Esophagus muscularis mucosa (tissue), 4 donors: ENCODE results near the gene BAK1.

Experiments
- CTCF ChIP-seq, 3 experiments: fragments of 200-600 bp in 2 of 3; fragments of 450-650 bp in 1 of 3; sonication (generic) in 2 of 3; IDR thresholded peaks; one replicate each; pipeline ENCODE4 v1.5.1; 2017 to 2019; ENCODE audit warnings: antibody characterized with exemption in 3 of 3, mild to moderate bottlenecking in 2 of 3, moderate library complexity in 1 of 3
- EP300 ChIP-seq: sonication (generic); formaldehyde crosslinking; IDR thresholded peaks from one replicate; pipeline ENCODE4 v1.6.1; 2017; ENCODE audit warnings: antibody characterized with exemption
- POLR2A ChIP-seq: fragments of 450-650 bp; IDR thresholded peaks from one replicate; pipeline ENCODE4 v1.6.1; 2017; ENCODE audit warnings: antibody characterized with exemption, moderate library complexity, mild to moderate bottlenecking, low read depth
- POLR2AphosphoS5 ChIP-seq, 2 donors: sonication (generic); formaldehyde crosslinking; IDR thresholded peaks; one replicate each; pipeline ENCODE4 v1.6.1; 2017; ENCODE audit warnings: antibody characterized with exemption in 2 of 2

GRCh38 chr6:33606642-33607041 lies 26.6 kb upstream of the BAK1 start:
- TF ChIP-seq CTCF (IDR thresholded peaks at IDR 0.05) (no peak), POLR2A (no peak), POLR2AphosphoS5 (IDR thresholded peaks at IDR 0.05) (no peak), EP300 (no peak)
